GM18519 (cell line): ENCODE measurements around the gene PRKCB.
"Not testable (repeated sequence)": the region's sequence is repeated elsewhere in the genome, so short reads cannot be mapped to it uniquely, and the experiment has no call there.

Experiments
- ATAC-seq: cut with Tn5 transposase; IDR thresholded peaks from one replicate; pipeline ENCODE4 v1.9.1; 2021; ENCODE audit warnings: mild to moderate bottlenecking, moderate library complexity; ENCODE audit not compliant: unreplicated experiment, low FRiP score

PRKCB gene

GRCh38 chr16:23994615-23995014, 158.8 kb downstream of the PRKCB start:
- ATAC-seq, result no peak

GRCh38 chr16:23996258-23996955, 160.6 kb downstream of the PRKCB start:
- ATAC-seq, result no peak

GRCh38 chr16:23998771-23999170, 163.0 kb downstream of the PRKCB start:
- ATAC-seq, result no peak

GRCh38 chr16:23999663-24000062, 163.9 kb downstream of the PRKCB start:
- ATAC-seq, result peak; percentile 53

- no peak for ATAC-seq
These were observed 165.9 kb downstream of the PRKCB start for GRCh38 chr16:24001710-24002109.

GRCh38 chr16:24002619-24003018, 166.8 kb downstream of the PRKCB start:
- ATAC-seq, result no peak

GRCh38 chr16:24005577-24005976, 169.8 kb downstream of the PRKCB start:
- ATAC-seq, result no peak

- ATAC-seq, result no peak
These were observed 171.6 kb downstream of the PRKCB start for GRCh38 chr16:24007391-24007790.

- ATAC-seq, result no peak
These were observed 172.2 kb downstream of the PRKCB start for GRCh38 chr16:24007934-24008333.

GRCh38 chr16:24009098-24009497, 173.3 kb downstream of the PRKCB start:
- no peak for ATAC-seq

- ATAC-seq, result no peak
These were observed 174.2 kb downstream of the PRKCB start for GRCh38 chr16:24009955-24010354.

GRCh38 chr16:24010440-24011089, 174.8 kb downstream of the PRKCB start:
- ATAC-seq, result no peak

- ATAC-seq, result no peak
These were observed 175.5 kb downstream of the PRKCB start for GRCh38 chr16:24011237-24011636.

- no peak for ATAC-seq
These were observed 177.4 kb downstream of the PRKCB start for GRCh38 chr16:24013054-24013636.

GRCh38 chr16:24013864-24014645, 178.3 kb downstream of the PRKCB start:
- ATAC-seq, result peak; percentile 76

- not testable (repeated sequence) for ATAC-seq
These were observed 179.2 kb downstream of the PRKCB start for GRCh38 chr16:24014955-24015354.

GRCh38 chr16:24015923-24016322, 180.1 kb downstream of the PRKCB start:
- no peak for ATAC-seq

GRCh38 chr16:24018485-24018884, 182.7 kb downstream of the PRKCB start:
- no peak for ATAC-seq

GRCh38 chr16:24022797-24023196, 187.0 kb downstream of the PRKCB start:
- ATAC-seq, result no peak

- no peak for ATAC-seq
These were observed 187.8 kb downstream of the PRKCB start for GRCh38 chr16:24023621-24024020.

- ATAC-seq, result no peak
These were observed 189.2 kb downstream of the PRKCB start for GRCh38 chr16:24024971-24025370.
